ENCODE results near the gene CHKB.

- TF ChIP-seq CTCF (IDR thresholded peaks at IDR 0.05 in 2 of 3, conservative IDR thresholded peaks at IDR 0.05 in 1 of 3; ENCODE audit: control insufficient read depth in 2 of 3, extremely low read depth in 1 of 3, insufficient read depth in 1 of 3, low read depth in 3 of 3, low read length in 3 of 3) (no peak), CEBPB (IDR thresholded peaks at IDR 0.05; ENCODE audit: borderline replicate concordance in 1 of 2, low read depth in 2 of 2, low read length in 2 of 2) (no peak), PML (IDR thresholded peaks at IDR 0.05; ENCODE audit: low read length) (no peak), MEF2A (IDR thresholded peaks at IDR 0.05; ENCODE audit: insufficient read depth, low read depth, low read length) (no peak), HDAC6 (IDR thresholded peaks at IDR 0.05; ENCODE audit: unreplicated experiment) (no peak), MYC (IDR thresholded peaks at IDR 0.05; ENCODE audit: insufficient read depth, insufficient read length, insufficient replicate concordance, low read length, severe bottlenecking) (no peak), EZH2 (IDR thresholded peaks at IDR 0.05; ENCODE audit: borderline replicate concordance, control insufficient read depth, low read depth, low read length) (no peak), POLR2A (IDR thresholded peaks at IDR 0.05; ENCODE audit: low read depth, low read length) (no peak), TBL1XR1 (IDR thresholded peaks at IDR 0.05; ENCODE audit: low read depth, low read length) (no peak), CHD2 (IDR thresholded peaks at IDR 0.05; ENCODE audit: borderline replicate concordance, low read depth, low read length) (no peak), ZNF24 (IDR thresholded peaks at IDR 0.05) (no peak), KAT2A (conservative IDR thresholded peaks at IDR 0.05; ENCODE audit: control insufficient read depth, low read depth, low read length) (no peak)
Measured at GRCh38 chr22:50610581-50610980, 27.9 kb upstream of the CHKB start.

Measured in GM12878 (cell line).